Bone marrow (tissue), 2 donors: ENCODE results near the gene SMIM10.
"Not testable (repeated sequence)": the region's sequence is repeated elsewhere in the genome, so short reads cannot be mapped to it uniquely, and the experiment has no call there.

ENCODE experiments used
- DNase-seq, 2 donors: peaks; one replicate each; lab custom pipeline; 2025; lab: John Stamatoyannopoulos, UW

Gene SMIM10

DNA sequence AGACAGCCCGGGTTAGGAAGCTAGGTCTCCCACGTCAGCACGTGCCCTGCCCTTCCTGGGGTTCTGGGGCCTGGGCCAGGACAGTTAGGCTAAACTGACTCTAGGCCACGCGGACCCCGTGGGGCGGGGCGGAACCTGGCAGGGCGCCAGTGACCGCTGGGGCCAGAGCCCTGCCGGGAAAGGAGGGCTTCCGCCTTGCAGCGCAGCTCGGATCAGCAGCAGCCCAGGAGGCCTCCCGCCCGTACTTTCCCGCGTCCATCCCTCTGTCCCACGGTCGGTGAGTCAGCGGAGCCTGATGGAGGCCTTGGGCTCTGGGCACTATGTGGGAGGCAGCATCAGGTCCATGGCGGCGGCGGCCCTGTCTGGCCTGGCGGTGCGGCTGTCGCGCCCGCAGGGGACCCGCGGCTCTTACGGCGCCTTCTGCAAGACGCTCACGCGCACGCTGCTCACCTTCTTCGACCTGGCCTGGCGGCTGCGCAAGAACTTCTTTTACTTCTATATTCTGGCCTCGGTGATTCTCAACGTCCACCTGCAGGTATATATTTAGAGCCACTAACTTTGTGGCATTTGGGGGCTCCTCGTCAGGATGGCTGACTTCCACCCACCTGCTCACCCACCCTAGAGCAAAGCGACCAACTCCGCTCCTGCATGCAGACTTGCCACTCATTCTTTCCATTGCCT, at the start of gene SMIM10:
Gene SMIM10 (plus strand): TSS at position 191 of the 681 bp plus-strand sequence. CDS start 105 bp downstream, at position 296.
- DNase-seq, result peak in 1 of 2 donors; percentile 8

DNA sequence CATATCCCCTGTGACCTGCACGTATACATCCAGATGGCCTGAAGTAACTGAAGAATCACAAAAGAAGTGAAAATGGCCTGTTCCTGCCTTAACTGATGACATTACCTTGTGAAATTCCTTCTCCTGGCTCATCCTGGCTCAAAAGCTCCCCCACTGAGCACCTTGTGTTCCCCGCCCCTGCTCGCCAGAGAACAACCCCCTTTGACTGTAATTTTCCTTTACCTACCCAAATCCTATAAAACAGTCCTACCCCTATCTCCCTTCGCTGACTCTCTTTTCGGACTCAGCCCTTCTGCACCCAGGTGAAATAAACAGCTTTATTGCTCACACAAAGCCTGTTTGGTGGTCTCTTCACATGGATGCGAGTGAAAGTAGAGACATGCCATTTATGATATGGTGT, 44.4 kb upstream of the SMIM10 start:
- DNase-seq, result not testable (repeated sequence)

DNA sequence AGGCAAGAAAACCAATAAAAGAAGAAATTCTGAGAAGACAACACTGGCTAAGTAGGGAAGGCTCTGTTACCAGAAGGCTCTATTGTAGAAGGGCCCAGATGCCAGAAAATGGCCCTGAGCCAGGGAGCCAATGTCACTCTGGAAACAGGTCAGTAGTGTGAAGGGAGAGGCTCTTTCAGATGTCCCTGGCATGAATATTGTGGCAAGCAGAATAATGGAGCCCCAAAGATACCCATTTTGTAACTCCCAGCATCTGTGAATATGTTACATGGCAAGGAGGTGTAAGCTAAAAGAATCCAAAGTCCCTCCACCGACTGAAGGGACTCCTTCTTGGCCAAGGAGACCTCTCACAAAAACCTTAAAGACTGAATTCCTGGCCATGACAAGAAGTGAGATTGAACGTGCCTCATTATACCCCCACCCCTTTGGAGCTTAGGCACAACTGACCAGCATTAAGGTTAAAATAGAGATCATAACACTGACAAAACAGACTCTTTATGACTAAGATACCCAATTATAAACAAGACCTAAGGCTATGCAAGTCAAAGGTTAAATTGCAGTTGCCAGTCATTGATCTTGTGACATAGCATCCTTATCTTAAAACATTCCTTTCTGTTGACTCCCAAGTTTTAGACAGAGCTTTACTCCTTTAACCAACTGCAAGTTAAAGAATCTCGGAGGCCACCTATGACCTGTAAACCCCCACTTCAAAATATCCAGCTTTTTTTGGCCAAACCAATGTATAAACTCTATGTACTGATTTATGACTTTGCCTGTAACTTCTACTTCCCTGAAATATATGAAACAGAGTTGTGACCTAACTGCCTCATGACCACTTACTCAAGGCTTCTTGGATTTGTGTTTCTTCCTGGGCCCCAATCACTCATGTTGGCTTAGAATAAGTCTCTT, 42.2 kb upstream of the SMIM10 start:
- DNase-seq, result no peak

DNA sequence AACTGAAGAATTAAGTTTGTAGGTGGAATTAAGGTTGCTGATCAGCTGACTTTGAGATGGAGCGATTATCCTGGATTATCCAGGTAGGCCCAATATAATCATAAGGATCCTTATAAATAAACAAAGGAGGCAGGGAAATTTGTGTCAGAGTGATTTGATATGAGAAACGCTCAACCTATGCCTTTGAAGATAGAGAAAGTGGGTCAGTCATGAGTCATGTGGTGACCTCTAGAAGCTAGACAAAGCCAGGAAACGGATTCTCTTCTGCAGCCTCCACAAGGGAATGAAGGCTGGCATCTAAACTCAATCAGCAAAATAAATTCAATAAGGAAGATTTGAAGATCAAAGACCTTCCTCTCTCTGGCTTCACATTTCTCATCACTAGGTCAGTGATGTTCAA, 41.5 kb upstream of the SMIM10 start:
- DNase-seq, result no peak

DNA sequence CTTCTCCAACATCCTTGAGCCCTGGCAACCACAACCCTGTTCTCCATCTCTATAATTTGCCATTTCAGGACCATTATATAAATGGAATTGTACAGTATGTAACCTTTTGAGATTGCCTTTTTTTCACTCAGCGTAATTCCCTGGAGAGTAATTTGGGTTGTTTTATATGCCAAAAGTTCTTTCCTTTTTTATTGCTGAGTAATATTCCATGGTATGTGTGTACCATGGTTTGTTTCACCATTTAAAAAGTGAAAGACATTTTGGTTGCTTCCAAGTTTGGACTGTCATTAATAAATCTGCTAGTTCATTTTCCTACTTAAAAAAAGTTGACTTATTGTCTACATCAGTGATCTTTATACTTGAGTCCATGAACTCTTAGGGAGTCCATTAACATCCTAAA, 33.0 kb upstream of the SMIM10 start:
- DNase-seq, result no peak

DNA sequence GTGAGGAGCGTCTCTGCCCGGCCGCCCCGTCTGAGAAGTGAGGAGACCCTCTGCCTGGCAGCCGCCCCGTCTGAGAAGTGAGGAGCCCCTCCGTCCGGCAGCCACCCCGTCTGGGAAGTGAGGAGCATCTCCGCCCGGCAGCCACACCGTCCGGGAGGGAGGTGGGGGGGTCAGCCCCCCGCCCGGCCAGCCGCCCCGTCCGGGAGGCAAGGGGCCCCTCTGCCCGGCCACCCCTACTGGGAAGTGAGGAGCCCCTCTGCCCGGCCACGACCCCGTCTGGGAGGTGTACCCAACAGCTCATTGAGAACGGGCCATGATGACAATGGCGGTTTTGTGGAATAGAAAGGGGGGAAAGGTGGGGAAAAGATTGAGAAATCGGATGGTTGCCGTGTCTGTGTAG, 30.4 kb upstream of the SMIM10 start:
- DNase-seq, result not testable (repeated sequence)

DNA sequence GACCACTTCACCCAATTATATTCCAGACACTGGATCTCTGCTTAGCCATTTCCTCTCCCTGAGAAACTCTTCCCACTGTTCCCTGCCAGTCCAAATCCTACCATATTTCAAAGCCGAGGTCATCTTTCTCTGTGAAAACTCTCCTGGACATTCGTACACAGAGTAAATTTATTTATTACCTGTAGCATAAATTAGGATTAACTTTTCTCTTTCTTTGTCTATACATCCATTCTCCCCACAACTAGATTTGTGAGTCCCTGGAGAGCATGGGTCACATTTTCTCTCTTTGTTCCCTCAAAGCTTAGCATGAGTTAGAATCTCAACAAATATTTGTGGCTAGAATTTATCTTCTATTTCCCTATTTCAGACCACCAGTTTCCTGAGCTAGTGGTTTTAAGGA, 27.8 kb upstream of the SMIM10 start:
- DNase-seq, result no peak

DNA sequence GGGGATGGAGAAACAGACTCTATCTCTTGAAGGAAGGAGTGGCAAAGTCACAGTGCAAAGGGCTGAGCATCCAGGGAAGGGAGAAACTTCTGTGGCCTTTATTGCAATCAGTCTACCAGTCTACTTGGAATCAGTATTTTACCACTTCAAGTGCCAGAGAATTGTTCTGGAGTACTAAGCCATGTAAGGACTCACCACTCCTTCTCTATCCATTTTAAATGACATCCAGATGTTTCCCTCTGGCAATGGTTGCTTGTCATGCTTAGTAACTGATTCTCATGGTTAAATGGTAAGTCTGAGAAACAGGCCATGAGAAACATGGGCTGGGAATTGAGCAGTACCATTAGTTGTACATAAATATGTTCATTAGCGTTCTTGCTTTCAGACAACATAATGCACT, 21.1 kb upstream of the SMIM10 start:
- DNase-seq, result no peak

DNA sequence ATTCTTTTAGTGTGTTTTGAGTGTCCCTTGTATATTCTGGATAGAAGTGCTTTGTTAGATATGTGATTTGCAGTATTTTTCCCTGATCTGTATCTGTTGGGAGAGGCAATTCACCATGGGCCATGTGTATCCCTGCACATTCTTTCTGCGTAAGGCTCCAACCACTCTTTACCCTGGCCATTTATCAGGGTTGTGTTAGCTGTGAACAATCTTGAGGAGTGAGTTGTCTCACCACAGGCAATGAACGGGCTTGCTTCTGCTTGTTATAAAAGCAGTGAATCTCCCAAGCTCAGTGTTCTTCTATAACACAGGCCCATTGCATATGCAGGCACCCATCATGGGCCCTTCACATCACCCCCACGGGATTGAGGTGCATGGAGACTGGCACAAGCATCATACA, 18.9 kb upstream of the SMIM10 start:
- no peak for DNase-seq

DNA sequence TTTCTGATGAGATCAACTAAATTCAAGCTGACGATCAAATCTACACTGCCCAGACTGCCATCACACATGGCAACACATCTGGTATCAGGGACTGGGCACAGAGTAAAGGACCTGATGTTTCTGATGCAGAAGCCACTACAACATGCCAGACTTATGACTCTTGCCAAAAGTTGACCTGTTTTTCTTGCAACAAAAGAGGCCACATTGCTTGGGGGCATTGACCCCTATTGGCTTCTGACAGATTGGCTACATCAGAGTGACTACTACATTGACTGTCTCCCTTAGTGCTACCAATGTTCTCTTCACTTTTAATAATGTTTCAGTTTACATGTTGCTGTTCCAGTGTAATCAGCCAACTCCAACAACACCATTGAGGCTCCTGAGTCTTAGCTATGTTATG, 15.3 kb upstream of the SMIM10 start:
- no peak for DNase-seq

DNA sequence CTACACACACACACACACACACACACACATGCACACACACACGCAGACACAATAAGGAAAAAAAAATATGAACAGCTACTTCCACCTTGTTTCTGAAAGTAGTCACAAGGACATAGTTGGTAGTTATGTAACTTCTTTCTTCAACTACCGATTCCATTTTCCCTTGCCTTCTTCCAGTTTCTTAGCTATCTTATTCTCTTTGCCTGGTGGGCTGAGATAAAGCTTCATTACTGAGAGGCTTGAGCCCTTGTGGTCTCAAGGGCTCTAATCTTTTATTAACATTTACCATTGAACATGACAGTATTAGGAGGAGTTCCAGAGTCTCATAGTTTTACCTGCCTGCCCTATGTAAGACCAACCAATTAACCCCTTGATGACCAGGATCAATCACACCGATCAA, 8.9 kb upstream of the SMIM10 start:
- DNase-seq, result no peak

DNA sequence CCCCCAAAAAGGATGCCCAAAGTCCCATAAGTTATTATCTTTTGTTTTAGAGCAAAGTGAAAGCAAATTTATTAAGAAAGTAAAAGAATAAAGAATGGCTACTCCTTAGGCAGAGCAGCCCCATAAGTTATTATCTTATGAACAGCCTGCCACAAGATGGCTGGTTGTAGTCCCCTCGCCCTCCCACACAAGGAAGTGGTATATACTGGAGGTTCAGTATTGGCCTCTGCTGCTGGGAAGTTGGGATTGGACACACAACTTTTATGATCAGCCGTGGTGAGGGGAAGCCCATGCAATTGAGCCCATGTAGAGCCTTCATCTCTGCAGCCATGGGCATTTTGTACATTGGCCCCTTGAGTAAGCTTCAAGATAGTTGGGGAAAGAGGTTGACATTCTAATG, 8.0 kb upstream of the SMIM10 start:
- no peak for DNase-seq

DNA sequence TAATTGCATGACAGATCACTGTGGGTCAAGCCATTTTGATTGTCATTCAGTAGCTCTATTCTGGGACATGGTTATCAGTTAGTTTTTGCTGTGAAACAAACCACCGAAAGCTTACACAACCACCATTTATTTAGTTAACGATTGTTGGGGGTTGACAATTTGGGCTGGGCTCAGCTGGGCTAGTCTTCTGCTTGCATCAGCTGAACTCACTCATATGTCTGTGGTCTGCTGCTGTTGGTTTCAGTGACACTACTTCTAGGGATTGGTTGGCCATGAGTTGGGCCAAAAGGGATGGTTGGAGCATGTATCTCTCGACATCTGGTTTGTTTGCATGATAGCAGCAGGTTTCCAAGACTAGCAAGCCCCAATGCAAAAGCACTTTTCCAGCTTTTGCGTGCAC, 5.3 kb upstream of the SMIM10 start:
- DNase-seq, result no peak

DNA sequence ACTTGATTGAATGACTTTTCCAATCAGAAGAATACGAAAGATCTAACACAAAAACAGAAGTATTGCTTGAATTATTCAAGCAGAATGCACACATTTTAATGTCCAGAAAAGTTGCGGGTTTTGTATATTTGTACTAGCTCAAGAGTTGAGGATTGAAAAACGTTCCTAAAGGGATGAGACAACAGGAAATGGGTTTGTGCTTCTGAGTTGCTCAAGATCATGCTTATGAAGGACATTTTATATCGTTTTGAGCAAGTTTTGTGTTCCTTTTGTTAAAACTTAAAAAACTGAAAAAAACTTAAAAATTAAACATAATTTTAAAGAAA, 353 bp upstream of the SMIM10 start:
- DNase-seq, result no peak

DNA sequence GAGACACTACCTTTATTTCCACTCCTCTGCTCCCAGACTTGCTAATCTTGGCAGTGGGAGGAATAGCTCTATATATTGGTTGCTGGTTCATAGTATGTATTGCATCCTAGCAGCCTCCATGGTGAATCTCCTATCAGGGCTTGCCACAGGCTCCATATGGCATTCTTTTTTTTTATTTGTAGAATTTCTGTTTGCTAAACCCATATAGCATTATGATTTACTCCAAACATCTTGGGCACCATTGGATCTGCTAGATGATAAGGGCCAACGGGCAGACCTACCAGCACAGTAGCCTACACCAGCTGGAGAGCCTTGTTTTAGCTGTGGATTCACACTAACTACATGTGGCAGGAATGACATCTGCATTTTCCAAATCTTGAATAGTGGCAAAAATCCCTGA, 6.9 kb downstream of the SMIM10 start:
- DNase-seq, result no peak

DNA sequence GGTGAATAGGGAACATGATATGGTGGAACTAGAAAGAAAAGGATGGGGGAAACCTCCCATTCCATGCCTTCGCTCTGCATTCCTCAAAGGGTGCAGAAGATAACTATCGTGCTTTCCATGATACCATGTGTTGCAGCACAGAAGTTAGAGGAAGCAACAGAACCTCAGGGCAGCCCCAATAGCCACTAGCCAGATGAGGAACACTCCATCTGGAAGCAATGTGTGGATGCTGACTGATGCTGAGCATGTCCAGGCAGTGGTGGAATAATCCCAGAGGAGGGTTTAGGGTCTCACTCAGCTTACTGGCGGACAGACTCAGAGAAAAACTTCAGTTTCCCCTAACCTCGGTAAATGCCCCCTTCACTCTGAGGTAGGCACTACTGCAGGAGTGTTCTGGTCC, 7.5 kb downstream of the SMIM10 start:
- no peak for DNase-seq

DNA sequence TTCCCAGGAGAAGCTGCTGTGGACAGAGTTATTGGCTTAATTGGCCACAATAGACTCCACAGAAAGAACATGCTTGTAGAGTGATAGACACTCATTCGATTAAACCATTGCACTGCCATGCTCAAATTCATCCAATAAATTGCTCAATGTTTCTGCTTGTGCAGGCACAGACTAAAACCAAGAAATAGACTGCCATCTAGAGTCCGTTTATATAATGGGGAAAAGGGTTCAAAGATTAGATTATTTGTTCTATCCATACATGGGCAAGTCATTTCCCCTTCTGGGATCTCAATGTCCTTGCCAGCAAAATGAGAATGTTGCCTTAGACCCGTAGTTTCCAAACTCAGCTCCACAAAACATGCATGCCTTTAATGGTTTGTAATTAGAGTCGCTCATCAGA, 8.7 kb downstream of the SMIM10 start:
- no peak for DNase-seq

DNA sequence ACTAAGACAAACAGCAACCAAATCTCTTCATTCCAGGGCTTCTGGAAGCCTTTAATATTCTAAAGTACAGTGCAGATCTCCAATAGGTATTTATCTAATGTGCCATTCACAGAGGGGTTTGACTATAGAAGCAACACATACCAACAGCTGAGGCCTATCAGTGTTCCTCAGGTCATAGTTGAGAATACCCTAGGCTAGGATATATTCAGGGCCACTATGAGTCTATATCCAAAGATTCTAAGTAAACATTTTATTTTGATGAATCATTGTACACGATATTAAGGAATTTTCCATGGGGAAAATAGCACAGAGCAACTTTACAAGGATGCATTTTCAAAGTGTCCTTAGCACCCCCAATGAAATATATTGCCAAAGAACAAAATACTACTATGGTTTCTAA, 9.7 kb downstream of the SMIM10 start:
- no peak for DNase-seq

DNA sequence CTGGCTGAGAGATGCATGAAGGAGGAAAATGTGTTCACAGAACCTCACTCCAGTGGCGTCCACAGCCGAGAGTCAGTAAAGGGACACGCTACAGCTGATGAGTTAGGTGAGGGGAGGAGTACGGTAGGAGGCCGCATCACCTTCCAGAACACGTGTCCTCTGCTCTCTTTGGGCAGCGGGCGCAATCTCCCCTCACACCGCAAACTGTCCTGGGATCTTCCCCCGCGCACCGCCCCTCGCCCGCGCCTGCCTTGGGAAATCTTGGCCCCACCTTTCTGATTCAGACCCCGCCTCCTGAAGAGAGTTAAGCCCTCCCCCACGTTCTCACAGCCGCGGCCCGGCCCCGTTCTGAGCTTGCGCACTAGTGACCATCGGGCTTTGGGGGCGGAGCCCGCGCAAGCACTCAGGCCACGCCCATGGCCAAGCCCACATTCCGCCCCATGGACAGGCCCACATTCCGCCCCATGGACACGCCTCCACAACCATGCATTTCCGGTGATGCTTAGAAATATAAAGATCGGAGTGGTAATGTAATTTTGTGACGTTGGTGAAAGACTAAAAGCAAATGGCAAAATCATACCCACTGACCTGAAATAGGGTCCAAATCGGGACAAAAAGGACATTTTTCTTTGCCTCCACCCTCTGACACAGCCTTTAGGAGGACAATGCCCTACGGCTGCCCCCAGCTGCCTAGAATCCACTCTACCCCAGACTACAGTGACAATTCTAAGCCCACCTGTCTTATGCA, 13.3 kb downstream of the SMIM10 start:
- DNase-seq, result peak in 1 of 2 donors; percentile 39

DNA sequence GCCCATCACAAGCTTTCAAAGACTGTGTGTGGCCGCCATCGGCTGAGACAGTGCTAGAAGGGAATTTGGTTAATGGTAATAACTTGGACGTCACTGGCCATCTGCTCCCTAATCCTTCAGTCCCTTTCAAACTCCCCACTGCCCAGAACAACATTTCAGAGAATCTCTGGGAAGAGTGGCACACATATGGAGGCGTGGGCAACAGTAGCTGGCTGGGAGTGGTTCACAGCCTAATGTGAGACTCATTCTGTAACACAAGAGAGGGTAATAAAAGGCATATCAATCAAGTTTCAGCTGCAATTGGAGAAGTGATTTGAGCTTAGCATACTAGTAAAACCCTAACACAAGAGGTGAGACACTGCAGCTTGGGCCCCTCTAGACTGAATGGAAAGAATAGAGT, 15.4 kb downstream of the SMIM10 start:
- DNase-seq, result no peak

DNA sequence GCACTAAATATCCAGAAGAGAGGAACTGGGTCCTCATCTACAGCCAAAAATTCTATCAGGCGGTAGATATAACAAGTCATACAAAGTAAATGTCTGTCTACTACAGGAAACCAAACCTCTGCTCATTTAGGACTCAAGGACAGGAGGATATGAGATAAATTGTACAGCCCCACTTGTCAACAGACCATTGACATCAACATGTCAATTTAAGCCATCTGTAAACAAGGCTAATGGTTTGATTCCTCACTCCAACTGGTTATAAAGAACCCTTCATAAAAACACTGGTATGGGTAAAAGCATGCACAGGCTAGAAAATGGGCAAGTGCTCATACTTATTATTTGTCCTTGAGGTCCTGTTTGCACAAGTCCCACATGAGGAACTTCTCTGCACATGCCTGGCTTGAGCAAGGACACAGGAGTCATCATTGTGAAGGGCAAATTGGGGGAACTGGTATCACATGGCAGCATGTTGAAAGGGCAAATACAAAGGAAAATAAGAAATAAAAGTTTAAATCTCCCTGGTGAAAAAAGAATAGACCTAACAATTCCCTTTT, 18.3 kb downstream of the SMIM10 start:
- DNase-seq, result no peak

DNA sequence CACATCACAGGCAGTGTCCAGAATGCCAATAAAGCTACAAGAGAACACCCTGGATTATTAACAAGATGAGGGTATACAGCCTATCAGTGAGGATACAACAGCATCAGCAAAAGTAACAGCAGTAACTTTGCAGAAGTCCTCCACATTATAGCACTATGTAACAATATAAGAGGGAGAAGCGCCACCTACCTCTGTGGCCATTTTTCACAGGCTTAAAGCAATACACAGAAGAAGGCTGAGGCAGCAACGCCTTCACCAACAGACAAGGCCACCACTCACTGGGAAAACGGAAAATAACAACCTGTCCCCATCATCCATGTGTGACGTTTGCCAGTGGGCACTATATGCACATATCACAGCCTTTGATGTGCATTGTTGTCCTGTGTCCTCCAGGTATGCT, 19.0 kb downstream of the SMIM10 start:
- no peak for DNase-seq

DNA sequence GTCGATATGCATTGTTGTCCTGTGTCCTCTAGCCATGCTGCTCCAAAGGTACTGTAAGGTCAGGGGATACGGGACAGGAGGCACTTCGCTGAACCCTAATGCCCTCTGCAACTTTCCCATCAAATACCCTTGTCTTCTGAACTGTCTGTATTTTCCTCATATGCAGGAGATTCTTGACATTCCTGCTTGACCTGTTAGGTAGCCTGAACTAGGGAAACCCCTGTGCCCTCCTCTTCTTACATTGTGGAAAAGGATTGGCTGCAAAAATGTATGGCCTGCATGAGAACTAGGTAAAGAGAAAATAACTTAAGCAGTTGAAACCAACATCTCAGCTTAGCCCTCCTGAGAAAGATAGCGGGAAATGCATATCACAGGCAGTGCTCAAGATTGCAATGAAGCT, 20.1 kb downstream of the SMIM10 start:
- no peak for DNase-seq
